ENCODE results near the gene CCM2L. TPM values are rescaled to one million over a fixed set of nuclear protein-coding genes. Genes with fewer than 3 reads are reported as not detected.

The CCM2L gene
- total and polyA plus RNA-seq, 2 experiments from 2014 or later: 4.9 to 13.3 TPM

GRCh38 chr20:32031007-32031958 is 21.0 kb downstream of the CCM2L start (continued):
- TF ChIP-seq REST (IDR thresholded peaks at IDR 0.05; ENCODE audit: unreplicated experiment) (no peak), CTCF (conservative IDR thresholded peaks at IDR 0.05; ENCODE audit: low read depth in 2 of 2) (peak; percentile 79 to 99)

- H3K4me1 ChIP-seq (ENCODE audit: insufficient read depth): peaks cover 2% of the 10 kb centered on the region; the same call in 1 of the 2 replicates
- no peaks in the 10 kb centered on the region for H3K36me3 ChIP-seq (ENCODE audit: insufficient read depth)
- H3K9me3 Mint-ChIP-seq: peaks cover 24% of the 10 kb centered on the region
- H3K4me2 ChIP-seq: no peak overlapping the region
- ATAC-seq (no peak), DNase-seq (ENCODE audit: low spot score) (no peak)
- H2AFZ ChIP-seq: no peak overlapping the region
- H3K27ac Mint-ChIP-seq: no peak overlapping the region
- H3K27ac ChIP-seq (ENCODE audit: low read depth): no peak overlapping the region
- peaks cover 12% of the 10 kb centered on the region; the same call in 1 of the 2 replicates for H4K20me1 ChIP-seq (replicated peaks; ENCODE audit: insufficient read depth)
- peaks cover 13% of the 10 kb centered on the region for H3K27me3 ChIP-seq (ENCODE audit: insufficient read depth)
- H3K9me2 ChIP-seq (ENCODE audit: insufficient read depth): no peaks in the 10 kb centered on the region
- H3K36me3 Mint-ChIP-seq (ENCODE audit: low read depth): peaks cover 7% of the 10 kb centered on the region
- no peak overlapping the region for H3K4me3 Mint-ChIP-seq
- peaks cover 14% of the 10 kb centered on the region for H3K4me1 Mint-ChIP-seq
- H3K4me3 ChIP-seq: no peak overlapping the region
- no peaks in the 10 kb centered on the region for H3K79me2 ChIP-seq (replicated peaks; ENCODE audit: insufficient read depth)
- peaks cover 6% of the 10 kb centered on the region for H3K27me3 Mint-ChIP-seq (ENCODE audit: insufficient read depth, low read depth, poor library complexity)
- peaks cover 13% of the 10 kb centered on the region for H3F3A ChIP-seq (replicated peaks; ENCODE audit: low read depth)
- no peak for TF ChIP-seq STAT1 (IDR thresholded peaks at IDR 0.05; ENCODE audit: unreplicated experiment)
- TF ChIP-seq ZNF331 (CRISPR knock-in tag; IDR thresholded peaks at IDR 0.05; ENCODE audit: low read depth): no peak
- no peak for TF ChIP-seq EZH2 (IDR thresholded peaks at IDR 0.05; ENCODE audit: low read depth, unreplicated experiment)
- TF ChIP-seq EZH2phosphoT487 (IDR thresholded peaks at IDR 0.05; ENCODE audit: unreplicated experiment): no peak
- no peak for TF ChIP-seq REST (IDR thresholded peaks at IDR 0.05; ENCODE audit: unreplicated experiment)
- no peak for TF ChIP-seq ZNF114 (CRISPR knock-in tag; IDR thresholded peaks at IDR 0.05)
- TF ChIP-seq CTCF (conservative IDR thresholded peaks at IDR 0.05; ENCODE audit: low read depth in 2 of 2): no peak
- TF ChIP-seq JUNB (IDR thresholded peaks at IDR 0.05; ENCODE audit: unreplicated experiment): no peak
Measured at GRCh38 chr20:32033316-32033715, 23.1 kb downstream of the CCM2L start.
